PC-9 (cell line): Measurements from ENCODE around the gene SLCO4C1. TPM values are rescaled to one million over a fixed set of nuclear protein-coding genes. Genes with fewer than 3 reads are reported as not detected.

Experiments used
- BruUV-seq: library from RNA; stranded (reverse); fragments of 400-500 nt; replicated peaks from 2 replicates; lab custom pipeline; 2021; lab: Mats Ljungman, UMichigan
- CTCF ChIA-PET: fragments of 300-600 bp; sonication (Branson Sonifier 250); formaldehyde crosslinking; loops from one replicate; lab custom pipeline; 2022; ENCODE audit warnings: antibody characterized with exemption; lab: Charles Lee
- POLR2A ChIA-PET: fragments of 300-600 bp; sonication (Branson Sonifier 250); formaldehyde crosslinking; loops from one replicate; lab custom pipeline; 2022; ENCODE audit warnings: antibody characterized with exemption; ENCODE audit not compliant: unreplicated experiment; lab: Charles Lee
- DNase-seq, 2 experiments: peaks; one replicate each; pipeline versions ENCODE4 v3.0.0 to v3.0.0-alpha.2; 2015 to 2022; ENCODE audit warnings: mixed read lengths in 1 of 2
- H2AFZ ChIP-seq: fragments of 200-600 bp; sonication (generic); 2 replicates; pipeline ENCODE4 v1.8.1; 2017; ENCODE audit warnings: antibody characterized with exemption
- H3F3A ChIP-seq: fragments of 200-600 bp; sonication (generic); 2 replicates; pipeline ENCODE4 v1.8.1; 2017; ENCODE audit warnings: antibody characterized with exemption, mild to moderate bottlenecking, low read depth; ENCODE audit not compliant: insufficient read depth
- H3K27ac ChIP-seq: fragments of 200-600 bp; sonication (generic); 2 replicates; pipeline ENCODE4 v1.6.1; 2016; ENCODE audit warnings: mixed run types
- H3K27me3 ChIP-seq: fragments of 200-600 bp; sonication (generic); 2 replicates; pipeline ENCODE4 v1.6.1; 2016; ENCODE audit warnings: low read depth, mixed run types; ENCODE audit not compliant: insufficient read depth
- H3K36me3 ChIP-seq: fragments of 200-600 bp; sonication (generic); 2 replicates; pipeline ENCODE4 v1.6.1; 2016; ENCODE audit warnings: low read depth, mixed run types
- H3K4me1 ChIP-seq: fragments of 200-600 bp; sonication (generic); replicated peaks from 2 replicates; pipeline ENCODE4 v1.6.1; 2016; ENCODE audit warnings: mixed run types; ENCODE audit not compliant: insufficient read depth
- H3K4me2 ChIP-seq: fragments of 200-600 bp; sonication (generic); 2 replicates; pipeline ENCODE4 v1.6.1; 2017; ENCODE audit warnings: mixed run types
- H3K4me3 ChIP-seq: fragments of 200-600 bp; sonication (generic); 2 replicates; pipeline ENCODE4 v1.6.1; 2016; ENCODE audit warnings: mixed run types
- H3K79me2 ChIP-seq: fragments of 200-600 bp; sonication (generic); 2 replicates; pipeline ENCODE4 v1.6.1; 2017; ENCODE audit warnings: low read depth, mixed run types
- H3K9me2 ChIP-seq: fragments of 200-600 bp; sonication (generic); 2 replicates; pipeline ENCODE4 v1.8.1; 2017; ENCODE audit warnings: mild to moderate bottlenecking; ENCODE audit not compliant: insufficient read depth
- H3K9me3 ChIP-seq: fragments of 200-600 bp; sonication (generic); 2 replicates; pipeline ENCODE4 v1.8.1; 2016; ENCODE audit warnings: low read depth; ENCODE audit not compliant: insufficient read depth
- H4K20me1 ChIP-seq: fragments of 200-600 bp; sonication (generic); 2 replicates; pipeline ENCODE4 v1.8.1; 2017; ENCODE audit not compliant: insufficient read depth
- EZH2 ChIP-seq: fragments of 200-600 bp; sonication (generic); IDR thresholded peaks from 2 replicates; pipeline ENCODE4 v1.8.0; 2017; ENCODE audit warnings: antibody characterized with exemption, low read depth
- intact Hi-C: fragments of 100-400 bp; cut with micrococcal nuclease; formaldehyde crosslinking; loops from one replicate; pipeline ENCODE4 v1.10.0; 2022; ENCODE audit not compliant: unreplicated experiment
- total RNA-seq: library from RNA; stranded (reverse); gene quantifications from 2 replicates; pipeline ENCODE4 v1.2.3, GENCODE V29; 2021
- TF ChIP-seq, protein P1 (sequence below): fragments of 200-600 bp; sonication (generic); conservative IDR thresholded peaks from 2 replicates; pipeline ENCODE4 v1.6.1; 2017; ENCODE audit warnings: mixed run types, antibody characterized with exemption, mild to moderate bottlenecking, moderate library complexity

Gene SLCO4C1
- total RNA-seq, 1 experiment from 2014 or later, result 2.5 TPM

DNA sequence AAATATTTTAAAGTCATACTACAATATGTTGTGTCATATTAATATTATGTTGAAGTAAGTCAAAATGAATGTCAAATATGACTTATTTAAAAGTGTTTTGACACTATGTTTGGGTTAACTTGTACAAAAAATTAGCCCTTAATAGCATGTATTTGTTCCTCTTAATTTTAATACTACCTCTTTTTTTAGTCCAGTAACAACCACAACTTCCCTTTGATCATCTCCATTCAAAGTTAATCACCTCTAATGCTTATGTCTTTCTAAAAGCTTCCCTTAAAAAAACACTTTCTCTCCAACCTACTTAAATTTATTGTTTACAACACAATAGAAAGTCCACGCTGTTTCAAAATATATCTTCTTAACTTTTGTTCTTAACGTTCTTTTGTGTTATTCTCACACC lies 9.6 kb downstream of the SLCO4C1 start:
- Histone ChIP-seq H3K79me2 (no peaks in the 10 kb centered on the region), H3K36me3 (no peaks in the 10 kb centered on the region), H4K20me1 (no peaks in the 10 kb centered on the region), H3K9me3 (no peaks in the 10 kb centered on the region), H3K4me3 (no peak overlapping the region), H3K4me1 (no peaks in the 10 kb centered on the region), H3K4me2 (no peak overlapping the region), H3K27me3 (no peaks in the 10 kb centered on the region), H3K27ac (no peak overlapping the region), H3F3A (no peaks in the 10 kb centered on the region), H2AFZ (no peak overlapping the region), H3K9me2 (no peaks in the 10 kb centered on the region)
- TF ChIP-seq EZH2, result no peak
- TF ChIP-seq, protein P1, sequence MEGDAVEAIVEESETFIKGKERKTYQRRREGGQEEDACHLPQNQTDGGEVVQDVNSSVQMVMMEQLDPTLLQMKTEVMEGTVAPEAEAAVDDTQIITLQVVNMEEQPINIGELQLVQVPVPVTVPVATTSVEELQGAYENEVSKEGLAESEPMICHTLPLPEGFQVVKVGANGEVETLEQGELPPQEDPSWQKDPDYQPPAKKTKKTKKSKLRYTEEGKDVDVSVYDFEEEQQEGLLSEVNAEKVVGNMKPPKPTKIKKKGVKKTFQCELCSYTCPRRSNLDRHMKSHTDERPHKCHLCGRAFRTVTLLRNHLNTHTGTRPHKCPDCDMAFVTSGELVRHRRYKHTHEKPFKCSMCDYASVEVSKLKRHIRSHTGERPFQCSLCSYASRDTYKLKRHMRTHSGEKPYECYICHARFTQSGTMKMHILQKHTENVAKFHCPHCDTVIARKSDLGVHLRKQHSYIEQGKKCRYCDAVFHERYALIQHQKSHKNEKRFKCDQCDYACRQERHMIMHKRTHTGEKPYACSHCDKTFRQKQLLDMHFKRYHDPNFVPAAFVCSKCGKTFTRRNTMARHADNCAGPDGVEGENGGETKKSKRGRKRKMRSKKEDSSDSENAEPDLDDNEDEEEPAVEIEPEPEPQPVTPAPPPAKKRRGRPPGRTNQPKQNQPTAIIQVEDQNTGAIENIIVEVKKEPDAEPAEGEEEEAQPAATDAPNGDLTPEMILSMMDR, result no peak
- no peak for DNase-seq
- intact Hi-C loops, result no loop called here
- no TSS peak for BruUV-seq
- POLR2A ChIA-PET, result interaction anchor here (0.7 kb wide), 1 partner anchor 290 kb away, joined by 5 read pairs; no protein-coding TSS in a partner anchor
- CTCF ChIA-PET, result interaction anchor here (0.5 kb wide), 1 partner anchor 10 kb away, joined by 10 read pairs; no protein-coding TSS in a partner anchor

- no TSS peak for BruUV-seq
- Histone ChIP-seq H3K27me3 (no peaks in the 10 kb centered on the region), H3K4me2 (no peak overlapping the region), H3K4me3 (no peak overlapping the region), H3K9me3 (no peaks in the 10 kb centered on the region), H3F3A (no peaks in the 10 kb centered on the region), H3K27ac (no peak overlapping the region), H3K79me2 (no peaks in the 10 kb centered on the region), H4K20me1 (no peaks in the 10 kb centered on the region), H3K36me3 (no peaks in the 10 kb centered on the region), H3K4me1 (no peaks in the 10 kb centered on the region), H3K9me2 (no peaks in the 10 kb centered on the region; the same call in 1 of the 2 replicates), H2AFZ (no peak overlapping the region)
- no peak for DNase-seq
- intact Hi-C loops, result no loop called here
- ChIA-PET CTCF (no interaction called here), POLR2A (interaction anchor here (0.7 kb wide), 1 partner anchor 98 kb away, joined by 4 read pairs; no protein-coding TSS in a partner anchor)
- TF ChIP-seq, protein P1, result no peak
- TF ChIP-seq EZH2, result no peak
Observed at GRCh38 chr5:102283102-102283797, 12.8 kb downstream of the SLCO4C1 start.

- Histone ChIP-seq H4K20me1 (no peaks in the 10 kb centered on the region), H3K27me3 (no peaks in the 10 kb centered on the region), H3K9me3 (no peaks in the 10 kb centered on the region), H3K4me3 (no peak overlapping the region), H3K36me3 (no peaks in the 10 kb centered on the region), H3K9me2 (no peaks in the 10 kb centered on the region; the same call in 1 of the 2 replicates), H3F3A (no peaks in the 10 kb centered on the region), H3K4me1 (no peaks in the 10 kb centered on the region), H3K4me2 (no peak overlapping the region), H3K79me2 (no peaks in the 10 kb centered on the region), H2AFZ (no peak overlapping the region), H3K27ac (no peak overlapping the region)
- POLR2A ChIA-PET, result no interaction called here
- DNase-seq, result no peak
- intact Hi-C loops, result no loop called here
- CTCF ChIA-PET, result no interaction called here
- TF ChIP-seq EZH2, result no peak
- TF ChIP-seq, protein P1, result no peak
- no TSS peak for BruUV-seq
Observed at GRCh38 chr5:102279711-102280110, 16.4 kb downstream of the SLCO4C1 start.
